Activated effector memory CD4-positive, alpha-beta T cell treated with anti-CD3 and anti-CD28 coated beads, Interleukin-2, amount 50 U/mL, for 16 hours (primary cell): ENCODE data around the gene CHRNA9.
"Not testable (repeated sequence)": the region's sequence is repeated elsewhere in the genome, so short reads cannot be mapped to it uniquely, and the experiment has no call there.

Experiments used
- DNase-seq: peaks from one replicate; pipeline ENCODE4 v3.0.0-alpha.2; 2020

Gene CHRNA9

DNA sequence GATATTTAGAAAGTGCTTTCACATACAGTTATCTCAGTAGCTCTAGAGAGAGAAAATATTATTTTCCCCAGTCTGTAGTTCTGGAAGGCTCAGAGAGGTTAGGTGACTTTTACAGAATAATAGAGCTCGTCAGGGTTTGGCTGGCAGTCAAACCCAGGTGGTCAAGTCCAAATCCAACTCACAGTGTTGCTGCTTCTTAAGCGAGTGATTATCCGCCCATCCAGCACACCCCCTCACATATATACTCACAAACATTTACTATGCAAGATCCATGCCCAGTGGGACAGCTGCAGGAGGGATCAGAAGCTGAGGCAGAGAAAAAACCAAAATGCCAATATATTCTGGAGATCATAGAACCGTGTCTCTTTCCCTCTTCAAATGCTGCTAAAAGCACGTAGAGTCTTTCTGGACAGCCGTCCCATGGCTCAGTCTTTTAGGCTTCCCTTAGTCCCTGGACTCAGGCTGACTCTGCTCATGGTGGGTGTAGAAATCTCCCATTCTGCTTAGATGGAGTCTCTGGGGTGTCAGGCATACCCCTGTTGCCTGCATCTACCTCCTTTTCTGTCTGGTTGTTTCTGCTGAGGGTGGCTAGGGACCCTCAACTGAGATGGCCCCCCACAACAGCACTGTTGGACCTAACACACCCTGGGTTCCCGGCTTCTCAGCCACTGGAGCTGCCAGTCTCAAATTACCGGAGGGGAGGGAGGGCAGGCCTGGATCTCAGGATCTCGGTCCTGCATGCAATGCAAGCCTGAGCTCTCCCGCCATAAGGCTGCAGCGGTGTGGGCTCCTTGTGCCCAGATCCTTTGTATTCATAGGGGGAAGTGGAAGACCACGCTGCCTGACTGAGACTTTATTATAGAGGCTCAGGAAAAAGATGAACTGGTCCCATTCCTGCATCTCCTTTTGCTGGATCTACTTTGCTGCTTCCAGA is at the start of gene CHRNA9:
Gene CHRNA9 (plus strand): TSS at position 743 of the 934 bp plus-strand sequence. CDS start 135 bp downstream, at position 878.
- no peak for DNase-seq

DNA sequence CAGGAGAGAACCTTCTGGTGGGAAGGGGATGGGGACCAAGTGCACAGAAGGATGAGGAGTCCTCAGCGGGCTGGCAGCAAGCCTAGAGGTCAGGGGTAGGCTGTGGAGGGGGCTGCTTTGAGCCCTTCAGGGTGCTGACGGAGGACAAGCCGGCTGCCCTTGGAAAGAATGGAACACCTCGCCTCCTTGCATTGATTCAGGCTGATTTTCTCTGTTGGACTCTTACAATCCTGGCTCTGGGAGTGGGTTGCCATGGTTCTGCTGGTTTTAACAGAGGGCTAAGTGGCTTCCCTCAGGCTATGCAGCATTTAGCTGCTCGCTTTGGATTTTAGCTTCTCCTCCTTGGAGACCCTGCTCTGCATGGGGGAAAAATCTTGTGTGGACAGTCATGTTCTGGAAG is 49.4 kb upstream of the CHRNA9 start:
- DNase-seq = no peak

DNA sequence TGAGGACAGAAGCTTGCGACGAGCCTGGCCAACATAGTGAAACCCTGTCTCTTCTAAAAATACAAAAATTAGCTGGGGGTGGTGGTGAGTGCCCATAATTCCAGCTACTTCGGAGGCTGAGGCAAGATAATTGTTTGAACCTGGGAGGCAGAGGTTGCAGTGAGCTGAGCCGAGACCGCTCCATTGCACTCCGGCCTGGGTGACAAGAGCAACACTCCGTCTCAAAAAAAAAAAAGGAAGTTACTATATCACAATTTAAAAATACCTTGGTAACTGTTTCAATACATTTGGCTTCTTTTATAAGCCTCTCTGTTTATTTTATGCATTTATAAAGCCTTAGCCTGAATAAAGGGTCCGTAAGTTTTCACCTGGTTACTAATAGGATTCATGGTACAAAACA is 46.6 kb upstream of the CHRNA9 start:
- DNase-seq = peak; percentile 33

DNA sequence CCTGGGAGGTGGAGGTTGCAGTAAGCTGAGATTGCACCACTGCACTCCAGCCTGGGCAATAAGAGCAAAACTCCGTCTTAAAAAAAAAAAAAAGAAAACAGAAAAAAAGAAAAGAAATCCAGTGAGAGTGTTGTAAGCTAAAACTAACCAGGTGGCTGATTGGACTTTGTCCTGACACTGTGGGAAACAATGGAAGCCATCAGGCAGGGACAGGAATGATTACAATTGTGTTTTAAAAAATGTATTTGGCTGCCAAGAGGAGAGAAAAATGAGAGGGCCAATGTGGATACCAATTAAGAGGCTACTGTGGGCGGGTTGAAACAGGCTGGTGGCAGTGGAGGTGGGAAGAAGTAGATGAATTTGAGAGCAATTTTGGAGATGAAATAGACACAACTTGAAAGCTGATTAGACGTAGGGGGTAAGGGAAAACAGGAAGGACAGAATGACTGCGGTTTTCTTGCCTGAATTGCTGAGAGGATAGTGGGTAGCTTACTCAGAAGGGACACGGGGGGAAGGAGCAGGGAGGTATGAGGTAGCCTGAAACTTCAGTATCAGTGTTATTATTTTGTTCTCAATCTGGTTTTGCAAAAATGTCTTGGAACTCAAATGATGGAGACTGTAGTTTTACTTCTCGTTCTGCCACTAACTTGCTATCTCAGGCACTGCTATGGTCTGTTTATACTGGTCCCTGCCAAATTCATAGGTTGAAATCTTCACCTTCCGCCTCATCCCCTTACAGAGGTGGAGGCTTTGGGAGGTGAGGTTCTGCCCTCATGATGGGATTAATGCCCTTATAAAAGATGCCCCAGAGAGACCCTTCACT is 45.6 kb upstream of the CHRNA9 start:
- peak; percentile 65 for DNase-seq

- not testable (repeated sequence) for DNase-seq
These were observed 44.4 kb upstream of the CHRNA9 start for GRCh38 chr4:40290611-40291186.

GRCh38 chr4:40292313-40292759 is 42.8 kb upstream of the CHRNA9 start:
- DNase-seq = no peak

GRCh38 chr4:40294339-40294738 is 40.8 kb upstream of the CHRNA9 start:
- peak; percentile 19 for DNase-seq

DNA sequence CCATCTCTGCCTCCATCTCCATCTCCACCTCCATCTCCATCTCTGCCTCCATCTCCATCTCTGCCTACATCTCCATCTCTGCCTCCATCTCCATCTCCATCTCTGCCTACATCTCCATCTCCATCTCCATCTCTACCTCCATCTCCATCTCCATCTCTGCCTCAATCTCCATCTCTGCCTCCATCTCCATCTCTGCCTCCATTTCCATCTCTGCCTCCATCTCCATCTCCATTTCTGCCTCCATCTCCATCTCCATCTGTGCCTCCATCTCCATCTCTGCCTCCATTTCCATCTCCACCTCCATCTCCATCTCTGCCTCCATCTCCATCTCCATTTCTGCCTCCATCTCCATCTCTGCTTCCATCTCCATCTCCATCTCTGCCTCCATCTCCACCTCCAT is 40.1 kb upstream of the CHRNA9 start:
- DNase-seq = peak; percentile 4

GRCh38 chr4:40295572-40295971 is 39.6 kb upstream of the CHRNA9 start:
- DNase-seq = no peak

DNA sequence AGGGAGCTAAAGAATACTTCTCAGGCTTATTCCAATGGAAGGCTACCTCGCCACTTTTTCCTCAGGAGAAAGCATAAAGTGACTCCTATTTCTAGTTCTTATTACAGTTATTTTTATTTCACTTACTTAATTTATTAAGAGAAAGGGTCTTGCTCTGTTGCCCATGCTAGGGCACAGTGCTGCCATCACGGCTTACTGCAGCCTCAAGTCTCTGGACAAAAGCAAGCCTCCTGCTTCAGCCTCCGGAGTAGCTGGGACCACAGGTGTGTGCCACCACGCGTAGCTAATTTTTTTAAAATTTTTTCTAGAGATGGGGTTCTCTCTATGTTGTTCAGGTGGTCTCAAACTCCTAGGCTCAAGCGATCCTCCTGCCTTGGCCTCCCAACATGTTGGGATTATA is 36.0 kb upstream of the CHRNA9 start:
- no peak for DNase-seq

GRCh38 chr4:40299811-40300292 is 35.3 kb upstream of the CHRNA9 start:
- no peak for DNase-seq

GRCh38 chr4:40300371-40301162 is 34.6 kb upstream of the CHRNA9 start:
- DNase-seq = no peak

- DNase-seq = peak; percentile 81
These were observed 33.5 kb upstream of the CHRNA9 start for GRCh38 chr4:40301603-40302002.

GRCh38 chr4:40303751-40304150 is 31.4 kb upstream of the CHRNA9 start:
- DNase-seq = no peak

DNA sequence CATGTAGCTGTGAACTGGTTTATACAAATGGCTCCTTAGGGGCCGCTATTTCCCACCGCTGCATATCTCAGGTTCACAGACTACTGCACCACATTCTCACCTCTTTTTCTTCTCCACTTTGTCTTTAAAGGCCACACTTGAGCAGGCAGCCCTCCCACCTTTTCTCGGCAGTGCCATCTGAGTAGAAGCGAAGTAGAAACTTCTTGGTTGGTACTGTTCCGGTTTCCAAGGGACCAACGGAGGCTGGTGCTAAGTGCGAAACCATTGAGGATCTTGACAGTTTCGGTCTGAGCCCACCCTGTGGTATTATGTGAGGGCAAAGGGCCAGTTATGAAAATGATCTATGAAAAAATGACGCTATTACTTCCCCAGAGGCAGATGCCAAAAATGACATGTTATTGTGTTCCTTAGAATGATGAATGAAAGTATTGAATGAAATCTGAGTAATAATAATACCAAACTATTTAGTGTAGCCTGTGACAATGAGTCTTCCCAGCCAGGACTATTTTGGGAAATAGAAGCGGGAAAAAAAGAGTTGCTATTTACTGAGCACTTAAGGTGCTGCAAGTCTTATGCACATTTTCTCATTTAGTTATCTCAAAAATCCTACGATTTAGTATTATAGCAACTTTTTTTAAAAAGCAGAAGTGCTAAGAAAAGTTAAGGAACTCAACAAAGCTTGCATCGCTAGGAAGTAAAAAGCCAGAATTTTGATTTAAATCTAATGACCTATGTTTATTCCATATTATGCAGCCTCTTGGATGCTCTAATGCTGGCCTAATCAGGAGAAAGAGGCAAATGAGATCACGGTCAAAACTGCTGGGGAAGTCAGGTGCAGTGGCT is 29.6 kb upstream of the CHRNA9 start:
- peak; percentile 75 for DNase-seq

DNA sequence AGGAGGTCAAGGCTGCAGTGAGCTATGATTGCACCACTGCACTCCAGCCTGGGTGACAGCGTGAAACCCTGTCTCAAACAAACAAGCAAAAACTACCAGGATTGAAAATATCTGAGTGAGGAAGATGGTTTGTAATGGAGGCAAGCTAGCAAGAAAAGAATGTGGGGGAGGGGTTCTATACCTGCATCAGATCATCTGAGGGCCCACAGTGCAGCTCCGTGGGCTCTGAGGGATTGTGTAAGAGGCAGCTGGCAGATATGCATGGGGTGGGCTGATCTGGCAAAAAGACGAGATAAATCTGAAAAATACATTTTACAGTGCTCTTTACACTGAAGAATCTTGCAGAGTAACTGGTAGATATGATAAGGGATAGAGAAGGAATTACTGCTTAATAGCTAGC is 28.9 kb upstream of the CHRNA9 start:
- peak; percentile 39 for DNase-seq

GRCh38 chr4:40306976-40307375 is 28.2 kb upstream of the CHRNA9 start:
- DNase-seq = no peak

GRCh38 chr4:40307627-40308497 is 27.3 kb upstream of the CHRNA9 start:
- DNase-seq = peak; percentile 88

DNA sequence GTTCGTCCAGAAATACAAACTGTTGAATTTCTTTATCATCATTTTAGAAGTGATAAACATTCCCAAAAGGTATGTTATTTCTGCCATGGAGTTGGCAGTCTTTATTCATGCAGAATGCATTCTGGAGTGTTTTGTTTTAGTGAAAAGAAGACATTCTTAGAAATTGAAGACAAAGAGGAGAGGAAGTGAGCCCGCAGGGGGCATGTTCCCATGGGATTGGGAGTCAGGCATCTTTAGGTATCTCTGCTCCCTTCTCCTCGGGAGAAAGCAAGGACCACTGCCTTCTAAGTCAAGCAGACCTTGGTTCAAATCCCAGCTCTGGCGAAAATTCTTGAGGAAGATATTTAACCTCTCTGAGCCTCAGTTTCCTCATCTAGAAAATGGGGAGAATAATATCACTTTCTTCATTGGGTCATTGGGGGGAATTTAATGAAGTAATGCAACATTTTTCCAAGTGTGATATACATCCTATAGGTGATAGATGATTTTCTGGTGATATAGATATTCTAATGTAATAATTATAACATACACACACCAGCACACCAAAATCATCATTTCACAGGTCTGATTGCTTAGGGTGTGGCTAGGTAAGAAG is 26.5 kb upstream of the CHRNA9 start:
- DNase-seq = no peak

DNA sequence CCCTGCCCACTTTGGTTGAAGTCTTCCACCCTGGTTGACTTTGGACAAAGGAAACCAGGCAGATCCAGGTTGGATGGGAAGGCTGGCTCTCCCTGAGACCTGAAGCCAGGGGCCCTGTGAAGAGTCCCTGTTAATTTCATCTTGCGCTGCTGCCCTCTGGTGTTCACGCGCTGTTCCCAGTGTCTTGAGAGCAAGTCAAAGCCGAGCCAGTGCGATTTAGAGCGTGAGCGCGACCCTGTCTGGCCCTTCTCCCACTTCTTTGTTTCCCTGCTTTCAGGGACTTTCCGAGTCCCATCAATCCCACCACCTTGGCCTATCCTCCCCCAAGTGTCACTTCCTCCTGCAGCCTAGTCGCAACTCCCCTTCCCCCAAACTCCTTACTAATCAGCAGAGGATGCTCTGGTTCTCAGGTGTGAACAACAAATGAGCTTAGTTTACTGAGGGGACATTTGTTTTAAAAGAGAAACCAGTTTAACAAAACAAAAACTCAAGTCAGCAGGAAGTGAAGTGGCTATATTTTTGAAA is 25.8 kb upstream of the CHRNA9 start:
- DNase-seq = peak; percentile 96
